IMR-90 (cell line): ENCODE results near the gene PPP1R1C. TPM values are rescaled to one million over a fixed set of nuclear protein-coding genes. Genes with fewer than 3 reads are reported as not detected.

Experiments used
- ATAC-seq: fragments of 200-7000 bp; cut with Tn5 transposase; 2 replicates; pipeline ENCODE4 v1.9.1; 2020; ENCODE audit warnings: low read depth, mild to moderate bottlenecking, moderate library complexity
- BruUV-seq: library from RNA; stranded (reverse); fragments of 400-500 nt; replicated peaks from 2 replicates; lab custom pipeline; 2021; lab: Mats Ljungman, UMichigan
- CTCF ChIA-PET: fragments of 300-600 bp; formaldehyde crosslinking; extraction: SDS; loops from one replicate; lab custom pipeline; 2021; ENCODE audit warnings: antibody characterized with exemption; lab: Yijun Ruan, JAX
- POLR2A ChIA-PET: fragments of 300-600 bp; sonication (Branson Sonifier 250); formaldehyde crosslinking; loops from one replicate; lab custom pipeline; 2022; ENCODE audit warnings: antibody characterized with exemption; ENCODE audit not compliant: unreplicated experiment; lab: Charles Lee
- DNase-seq: peaks from one replicate; pipeline ENCODE4 v3.0.0; 2013
- H2AFZ ChIP-seq: replicated peaks from 2 replicates; pipeline ENCODE3; 2013; ENCODE audit warnings: low read length, mild to moderate bottlenecking; ENCODE audit not compliant: poor library complexity
- H2AK5ac ChIP-seq: 2 replicates; pipeline ENCODE4 v1.6.1; 2013; ENCODE audit warnings: low read depth, low read length, inconsistent platforms
- H2AK9ac ChIP-seq: replicated peaks from 2 replicates; pipeline ENCODE3; 2013; ENCODE audit warnings: mild to moderate bottlenecking, low read depth, low read length, moderate library complexity; ENCODE audit not compliant: poor library complexity
- H2BK120ac ChIP-seq: 2 replicates; pipeline ENCODE4 v1.6.1; 2013; ENCODE audit warnings: low read depth, low read length, inconsistent platforms
- H2BK15ac ChIP-seq: 3 replicates; pipeline ENCODE4 v1.6.1; 2013; ENCODE audit warnings: low read depth, low read length, inconsistent platforms
- H2BK20ac ChIP-seq: 2 replicates; pipeline ENCODE4 v1.6.1; 2013; ENCODE audit warnings: low read depth, mild to moderate bottlenecking, inconsistent platforms, low read length, moderate library complexity
- H2BK5ac ChIP-seq: 2 replicates; pipeline ENCODE4 v1.6.1; 2013; ENCODE audit warnings: mild to moderate bottlenecking, low read depth, low read length, inconsistent platforms; ENCODE audit not compliant: poor library complexity, severe bottlenecking
- H3K14ac ChIP-seq: replicated peaks from 2 replicates; pipeline ENCODE4 v1.6.1; 2013; ENCODE audit warnings: low read depth, low read length, inconsistent platforms
- H3K18ac ChIP-seq: 2 replicates; pipeline ENCODE4 v1.6.1; 2013; ENCODE audit warnings: low read depth, low read length, control low read depth
- H3K23ac ChIP-seq: 2 replicates; pipeline ENCODE4 v1.6.1; 2013; ENCODE audit warnings: low read depth, low read length, inconsistent platforms
- H3K27ac ChIP-seq: 2 replicates; pipeline ENCODE4 v1.5.1; 2013; ENCODE audit warnings: mild to moderate bottlenecking, control low read depth, low read length; ENCODE audit not compliant: insufficient read depth
- H3K27me3 ChIP-seq: 2 replicates; pipeline ENCODE4 v1.6.1; 2013; ENCODE audit warnings: low read length; ENCODE audit not compliant: control insufficient read depth, insufficient read depth
- H3K36me3 ChIP-seq: 2 replicates; pipeline ENCODE4 v1.6.1; 2013; ENCODE audit warnings: low read length, mixed read lengths; ENCODE audit not compliant: control insufficient read depth, insufficient read depth
- H3K4ac ChIP-seq: 2 replicates; pipeline ENCODE4 v1.6.1; 2013; ENCODE audit warnings: low read depth, low read length, inconsistent platforms
- H3K4me1 ChIP-seq: 2 replicates; pipeline ENCODE4 v1.6.1; 2013; ENCODE audit warnings: low read length, mixed read lengths; ENCODE audit not compliant: control insufficient read depth, insufficient read depth
- H3K4me2 ChIP-seq: 2 replicates; pipeline ENCODE4 v1.6.1; 2013; ENCODE audit warnings: low read depth, mild to moderate bottlenecking, control low read depth, low read length, moderate library complexity
- H3K4me3 ChIP-seq: 2 replicates; pipeline ENCODE4 v1.5.1; 2013; ENCODE audit warnings: low read depth, mild to moderate bottlenecking, control low read depth, low read length, moderate library complexity; ENCODE audit not compliant: insufficient read depth
- H3K56ac ChIP-seq: 2 replicates; pipeline ENCODE4 v1.6.1; 2013; ENCODE audit warnings: low read length, inconsistent platforms; ENCODE audit not compliant: insufficient read depth; ENCODE audit errors: extremely low read depth
- H3K79me1 ChIP-seq, 2 experiments: 2 replicates each; pipeline ENCODE4 v1.6.1; 2013; ENCODE audit warnings: low read length in 2 of 2, inconsistent platforms in 1 of 2, low read depth in 1 of 2
- H3K9ac ChIP-seq: 2 replicates; pipeline ENCODE4 v1.6.1; 2013; ENCODE audit warnings: low read depth, low read length, control low read depth
- H3K9me1 ChIP-seq: 2 replicates; pipeline ENCODE4 v1.6.1; 2013; ENCODE audit warnings: low read length, inconsistent platforms; ENCODE audit not compliant: insufficient read depth
- H3K9me3 ChIP-seq: 2 replicates; pipeline ENCODE4 v1.6.1; 2013; ENCODE audit warnings: low read length; ENCODE audit not compliant: control insufficient read depth, insufficient read depth
- H4K20me1 ChIP-seq: 2 replicates; pipeline ENCODE4 v1.6.1; 2013; ENCODE audit warnings: low read length, inconsistent platforms; ENCODE audit not compliant: insufficient read depth
- H4K5ac ChIP-seq: 2 replicates; pipeline ENCODE4 v1.6.1; 2013; ENCODE audit warnings: mild to moderate bottlenecking, low read depth, low read length, control low read depth
- H4K8ac ChIP-seq, 2 experiments: 2 replicates each; pipeline ENCODE4 v1.6.1; 2013; ENCODE audit warnings: low read depth in 2 of 2, low read length in 2 of 2, control low read depth in 1 of 2, inconsistent platforms in 1 of 2
- H4K91ac ChIP-seq: 2 replicates; pipeline ENCODE4 v1.6.1; 2013; ENCODE audit warnings: low read depth, low read length, inconsistent platforms; ENCODE audit not compliant: insufficient read depth
- MXI1 ChIP-seq: IDR thresholded peaks from 2 replicates; pipeline ENCODE4 v1.6.1; 2012; ENCODE audit warnings: low read depth, mild to moderate bottlenecking, low read length, moderate library complexity, borderline replicate concordance
- POLR2A ChIP-seq: IDR thresholded peaks from 2 replicates; pipeline ENCODE4 v1.6.1; 2012; ENCODE audit warnings: mild to moderate bottlenecking, low read depth, low read length
- WGBS, 2 experiments: methylation state at CpG; one replicate each; pipeline versions ENCODE4 v1.1.5 to v1.1.7; 2013; ENCODE audit warnings: missing lambda C conversion rate in 2 of 2; ENCODE audit not compliant: insufficient read length in 1 of 2; ENCODE audit errors: extremely low coverage in 2 of 2; 5-methylcytosine and 5-hydroxymethylcytosine counted together
- dilution Hi-C: fragments of 300-500 bp; cut with HindIII; formaldehyde crosslinking; loops from one replicate; pipeline ENCODE4 v1.14.3; 2018; ENCODE audit warnings: low sequenced_read_pairs; ENCODE audit not compliant: unreplicated experiment
- in situ Hi-C: fragments of 300-500 bp; cut with MboI; formaldehyde crosslinking; loops from 3 replicates; pipeline ENCODE4 v1.14.3; 2019; ENCODE audit warnings: low sequenced_read_pairs, inconsistent platforms, mixed read lengths
- intact Hi-C: fragments of 100-400 bp; cut with micrococcal nuclease; formaldehyde crosslinking; loops from 2 replicates; pipeline ENCODE4 v1.10.0; 2022
- polyA plus RNA-seq, 3 experiments: library from polyadenylated mRNA; depleted of rRNA; stranded (reverse); fragments of >200 nt; gene quantifications; 2 replicates each; pipeline ENCODE4 v1.2.3, GENCODE V29; 2012; ENCODE audit warnings: low replicate concordance in 1 of 3
- total RNA-seq: library from RNA; depleted of rRNA; stranded (reverse); fragments of >200 nt; gene quantifications from 2 replicates; pipeline ENCODE4 v1.2.3, GENCODE V29; 2012

Gene PPP1R1C
- total and polyA plus RNA-seq, 2 of the 4 experiments (the other 2 are of a cell fraction) = 0.10 to 0.36 TPM

DNA sequence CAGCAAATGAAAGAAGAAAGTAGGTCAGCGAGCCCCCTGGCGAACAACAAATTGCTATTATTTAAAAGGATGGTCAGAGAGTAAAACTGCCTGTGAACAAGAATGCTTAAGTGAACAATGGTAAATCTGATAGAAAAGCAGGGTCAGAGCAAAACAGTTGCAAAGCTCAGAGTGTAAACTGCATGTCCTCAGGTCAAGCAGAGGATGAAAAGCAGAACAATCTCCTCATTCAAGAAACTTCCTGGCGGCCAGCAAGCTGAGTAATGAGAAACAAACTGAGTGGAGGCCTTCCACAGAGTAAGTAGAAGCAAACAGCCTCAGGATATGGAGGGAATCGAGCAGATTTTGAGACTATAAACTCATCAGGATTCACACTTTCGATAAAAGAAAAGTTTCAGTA is 117.9 kb downstream of the PPP1R1C start:
- no peak overlapping the region for H3K18ac ChIP-seq
- no peaks in the 10 kb centered on the region for H3K4me1 ChIP-seq
- no peaks in the 10 kb centered on the region for H4K20me1 ChIP-seq
- H2BK20ac ChIP-seq = no peak overlapping the region
- no peaks in the 10 kb centered on the region for H3K36me3 ChIP-seq
- H4K91ac ChIP-seq = no peak overlapping the region
- no peak overlapping the region for H4K5ac ChIP-seq
- no peaks in the 10 kb centered on the region for H3K9me1 ChIP-seq
- no peak overlapping the region for H4K8ac ChIP-seq
- no peak overlapping the region for H3K4me2 ChIP-seq
- in situ Hi-C loops (loop anchor here (25.0 kb wide), 1 partner anchor 991 kb away; no protein-coding TSS in a partner anchor), dilution Hi-C loops (no loop called here), intact Hi-C loops (no loop called here)
- no peak overlapping the region for H2BK5ac ChIP-seq
- no peak overlapping the region for H3K27ac ChIP-seq
- no peak overlapping the region for H3K4me3 ChIP-seq
- no TSS peak for BruUV-seq
- no peak for ATAC-seq
- no peak for TF ChIP-seq MXI1
- TF ChIP-seq POLR2A = no peak
- H2AK5ac ChIP-seq = no peak overlapping the region
- no peak overlapping the region for H2BK15ac ChIP-seq
- H2BK120ac ChIP-seq = no peak overlapping the region
- H3K23ac ChIP-seq = no peak overlapping the region
- H3K27me3 ChIP-seq = no peaks in the 10 kb centered on the region
- no peak overlapping the region for H2AFZ ChIP-seq
- no peak overlapping the region for H3K14ac ChIP-seq
- ChIA-PET POLR2A (no interaction called here), CTCF (no interaction called here)
- WGBS, 2 experiments = 100% methylated on average over 2 of the region's 5 CpGs; no CpG with 5 or more reads in 1 of the 2 experiments
- no peak overlapping the region for H3K9ac ChIP-seq
- H3K4ac ChIP-seq = no peak overlapping the region
- DNase-seq = no peak
- no peak overlapping the region for H2AK9ac ChIP-seq
- H3K9me3 ChIP-seq = no peaks in the 10 kb centered on the region
- H3K79me1 ChIP-seq = no peaks in the 10 kb centered on the region
- no peak overlapping the region for H3K56ac ChIP-seq
